ENCODE results near the gene PIAS3.
"Not testable (repeated sequence)": the region's sequence is repeated elsewhere in the genome, so short reads cannot be mapped to it uniquely, and the experiment has no call there.

The PIAS3 gene

DNA sequence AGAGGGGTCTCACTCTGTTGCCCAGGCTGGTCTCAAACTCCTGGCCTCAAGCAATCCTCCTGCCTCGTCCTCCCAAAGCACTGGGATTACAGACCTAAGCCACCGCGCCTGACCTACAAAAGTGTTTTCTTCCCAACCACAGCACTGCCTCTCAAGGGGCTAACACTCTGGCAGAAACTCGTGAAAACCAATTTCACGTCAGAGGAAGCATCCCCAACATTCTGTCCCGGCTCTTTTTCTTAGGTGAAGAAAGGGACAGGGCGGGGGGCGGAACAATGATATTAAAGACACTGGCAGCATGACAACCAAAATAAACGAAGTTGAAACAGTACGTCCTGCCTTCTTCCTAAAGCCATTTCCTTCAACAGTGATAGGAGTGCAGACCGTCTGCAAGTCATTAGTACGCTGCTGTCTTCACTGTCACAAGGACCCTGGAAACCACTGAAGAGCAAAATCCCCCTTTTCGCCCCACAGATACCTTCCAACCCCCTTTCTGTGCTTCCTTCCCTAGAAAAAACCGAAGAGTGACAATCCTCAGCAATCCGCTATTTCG is 36.0 kb downstream of the PIAS3 start:
- not testable (repeated sequence) for DNase-seq

- not testable (repeated sequence) for DNase-seq
Observed at GRCh38 chr1:145818095-145818494, 40.8 kb downstream of the PIAS3 start.

DNA sequence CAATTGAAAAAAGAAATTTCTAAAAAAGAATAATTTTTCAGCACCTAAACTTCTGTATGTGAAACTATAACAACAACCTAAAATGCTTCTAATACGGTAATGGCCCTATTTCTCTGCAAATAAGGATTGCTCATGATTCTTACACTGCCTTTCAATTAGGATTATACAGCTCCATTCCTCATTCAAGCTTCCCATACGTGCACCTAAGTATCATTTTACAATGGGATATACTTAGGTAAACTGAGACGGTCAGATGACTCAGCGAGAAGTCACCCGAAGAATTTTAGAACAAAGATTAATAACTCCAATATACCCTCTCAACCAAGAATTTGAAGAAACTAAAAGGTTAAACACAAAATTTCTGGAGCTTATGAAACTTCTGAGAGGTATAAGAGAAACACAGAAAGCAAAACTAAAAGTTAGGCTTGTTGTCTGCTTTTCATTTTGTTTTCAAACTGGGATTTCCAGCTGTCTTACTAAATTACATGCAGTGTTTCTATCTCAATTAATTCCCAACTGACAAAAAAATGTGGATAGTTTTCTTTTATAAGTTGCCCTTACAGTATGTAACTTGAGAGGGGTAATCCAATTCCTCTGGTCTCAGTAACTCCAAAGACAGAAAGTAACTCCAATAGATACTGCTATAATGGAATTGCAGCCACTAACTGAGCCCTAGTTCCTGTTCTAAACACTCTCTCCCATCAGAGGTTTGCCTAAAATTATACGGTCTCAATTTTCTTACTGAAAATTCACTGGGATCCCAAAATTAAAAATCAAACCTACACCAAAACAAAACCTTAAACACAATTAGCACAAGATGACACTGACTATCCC is 45.7 kb downstream of the PIAS3 start:
- DNase-seq: not testable (repeated sequence)

GRCh38 chr1:145806844-145807243 is 52.0 kb downstream of the PIAS3 start:
- no peak for DNase-seq

- DNase-seq: no peak
Observed at GRCh38 chr1:145806408-145806807, 52.5 kb downstream of the PIAS3 start.

- DNase-seq: no peak
Observed at GRCh38 chr1:145805057-145805456, 53.8 kb downstream of the PIAS3 start.

- no peak for DNase-seq
Observed at GRCh38 chr1:145804235-145805045, 54.4 kb downstream of the PIAS3 start.

GRCh38 chr1:145799806-145800205 is 59.1 kb downstream of the PIAS3 start:
- no peak for DNase-seq

All from NCI-H1436 (cell line).